ENCODE measurements around the gene MEIS2.

The MEIS2 gene

GRCh38 chr15:37100109-37100965 lies at the start of gene MEIS2:
MEIS2 (minus strand) TSS chr15:37100549; CDS start chr15:37099466, 1,083 bp downstream.
- DNase-seq (ENCODE audit: low spot score) = peak; percentile 72

GRCh38 chr15:37149146-37149545 lies 48.8 kb upstream of the MEIS2 start:
- DNase-seq (ENCODE audit: low spot score) = no peak

- DNase-seq (ENCODE audit: low spot score) = no peak
These were observed 48.4 kb upstream of the MEIS2 start for GRCh38 chr15:37148714-37149113.

- DNase-seq (ENCODE audit: low spot score) = no peak
These were observed 43.0 kb upstream of the MEIS2 start for GRCh38 chr15:37143351-37143750.

- no peak for DNase-seq (ENCODE audit: low spot score)
These were observed 42.0 kb upstream of the MEIS2 start for GRCh38 chr15:37142371-37142770.

GRCh38 chr15:37140531-37141058 lies 40.2 kb upstream of the MEIS2 start:
- DNase-seq (ENCODE audit: low spot score) = no peak

GRCh38 chr15:37138591-37139215 lies 38.4 kb upstream of the MEIS2 start:
- no peak for DNase-seq (ENCODE audit: low spot score)

GRCh38 chr15:37137221-37137620 lies 36.9 kb upstream of the MEIS2 start:
- no peak for DNase-seq (ENCODE audit: low spot score)

- no peak for DNase-seq (ENCODE audit: low spot score)
These were observed 36.3 kb upstream of the MEIS2 start for GRCh38 chr15:37136666-37137065.

GRCh38 chr15:37135225-37135624 lies 34.9 kb upstream of the MEIS2 start:
- DNase-seq (ENCODE audit: low spot score) = peak; percentile 7

- DNase-seq (ENCODE audit: low spot score) = peak; percentile 35
These were observed 34.4 kb upstream of the MEIS2 start for GRCh38 chr15:37134699-37135131.

GRCh38 chr15:37134244-37134643 lies 33.9 kb upstream of the MEIS2 start:
- no peak for DNase-seq (ENCODE audit: low spot score)

- DNase-seq (ENCODE audit: low spot score) = peak; percentile 4
These were observed 33.3 kb upstream of the MEIS2 start for GRCh38 chr15:37133602-37134001.

GRCh38 chr15:37132826-37133417 lies 32.6 kb upstream of the MEIS2 start:
- DNase-seq (ENCODE audit: low spot score) = no peak

- DNase-seq (ENCODE audit: low spot score) = no peak
These were observed 31.3 kb upstream of the MEIS2 start for GRCh38 chr15:37131621-37132020.

- DNase-seq (ENCODE audit: low spot score) = no peak
These were observed 30.0 kb upstream of the MEIS2 start for GRCh38 chr15:37130356-37130755.

GRCh38 chr15:37125143-37125542 lies 24.8 kb upstream of the MEIS2 start:
- peak; percentile 52 for DNase-seq (ENCODE audit: low spot score)

- DNase-seq (ENCODE audit: low spot score) = no peak
These were observed 24.0 kb upstream of the MEIS2 start for GRCh38 chr15:37124331-37124730.

- DNase-seq (ENCODE audit: low spot score) = no peak
These were observed 22.4 kb upstream of the MEIS2 start for GRCh38 chr15:37122703-37123102.

GRCh38 chr15:37121492-37121891 lies 21.1 kb upstream of the MEIS2 start:
- DNase-seq (ENCODE audit: low spot score) = no peak

- no peak for DNase-seq (ENCODE audit: low spot score)
These were observed 16.7 kb upstream of the MEIS2 start for GRCh38 chr15:37117030-37117429.

GRCh38 chr15:37115538-37115937 lies 15.2 kb upstream of the MEIS2 start:
- DNase-seq (ENCODE audit: low spot score) = no peak
